ENCODE data around the gene MYH14. TPM values are rescaled to one million over a fixed set of nuclear protein-coding genes. Genes with fewer than 3 reads are reported as not detected.

The MYH14 gene
- total and polyA plus RNA-seq, 2 of the 13 experiments (the other 11 are each of a cell fraction or from before 2014, with no cell fraction given) = 5.5 to 5.8 TPM

DNA sequence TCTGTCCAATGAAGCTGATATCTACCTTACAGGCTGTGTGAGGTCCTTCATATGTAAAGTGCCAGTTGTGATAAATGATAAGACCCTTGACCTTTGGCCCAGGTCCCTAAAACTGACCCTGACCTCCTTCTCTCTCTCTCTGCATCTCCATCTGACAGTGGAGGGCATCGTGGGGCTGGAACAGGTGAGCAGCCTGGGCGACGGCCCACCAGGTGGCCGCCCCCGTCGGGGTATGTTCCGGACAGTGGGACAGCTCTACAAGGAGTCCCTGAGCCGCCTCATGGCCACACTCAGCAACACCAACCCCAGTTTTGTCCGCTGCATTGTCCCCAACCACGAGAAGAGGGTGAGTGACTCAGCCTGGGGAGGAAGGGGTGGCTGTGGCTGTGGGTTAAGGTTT lies 53.7 kb downstream of the MYH14 start:
- CTCF ChIA-PET (ENCODE audit: low intra/inter-chr PET ratio, low total read pairs) = no interaction called here
- POLR2A ChIA-PET = no interaction called here

More for the DNA sequence above, 53.7 kb downstream of the MYH14 start:
- Histone ChIP-seq H4K20me1 (ENCODE audit: insufficient read depth, low read length) (no peaks in the 10 kb centered on the region), H3K4me1 (ENCODE audit: insufficient read depth, low read length) (no peaks in the 10 kb centered on the region), H2AFZ (ENCODE audit: low read length) (no peak overlapping the region), H3K36me3 (replicated peaks in 1 of 2; ENCODE audit: control insufficient read depth in 1 of 2, insufficient read depth in 2 of 2, low read length in 2 of 2) (peaks cover 2 to 9% of the 10 kb centered on the region in 2 experiments; a peak in 1 of 5 replicates), H3K27me3 (ENCODE audit: control insufficient read depth in 1 of 2, insufficient read depth in 2 of 2, low read length in 2 of 2) (no peaks in the 10 kb centered on the region), H3K9me3 (ENCODE audit: low read length) (peaks cover 13% of the 10 kb centered on the region), H3K4me2 (ENCODE audit: low read depth, low read length) (no peak overlapping the region), H3K79me2 (ENCODE audit: insufficient read depth, low read length) (no peaks in the 10 kb centered on the region), H3K4me3 (replicated peaks in 1 of 3; ENCODE audit: insufficient read depth in 1 of 3, low read depth in 2 of 3, low read length in 3 of 3) (no peak overlapping the region), H3K9ac (ENCODE audit: insufficient read depth, low read depth, low read length) (no peak overlapping the region), H3K27ac (ENCODE audit: extremely low read length, insufficient read depth, low read length) (no peak overlapping the region)
- intact Hi-C loops (cut with micrococcal nuclease; ENCODE audit: unreplicated experiment) (no loop called here), in situ Hi-C loops (cut with HindIII; ENCODE audit: extremely low pct_ligation_motif_present, low pct_unique_long_range_greater_than_20kb) (loop anchor here (5.0 kb wide), 1 partner anchor 100 kb away; no protein-coding TSS in a partner anchor)
- no TSS peak for BruUV-seq (replicated peaks)
- 66% methylated on average over 4 of the region's 10 CpGs for WGBS (ENCODE audit: low lambda C conversion rate)
- FAIRE-seq (no peak), ATAC-seq (no peak), DNase-seq (ENCODE audit: low spot score) (no peak)
- TF ChIP-seq, protein P1, sequence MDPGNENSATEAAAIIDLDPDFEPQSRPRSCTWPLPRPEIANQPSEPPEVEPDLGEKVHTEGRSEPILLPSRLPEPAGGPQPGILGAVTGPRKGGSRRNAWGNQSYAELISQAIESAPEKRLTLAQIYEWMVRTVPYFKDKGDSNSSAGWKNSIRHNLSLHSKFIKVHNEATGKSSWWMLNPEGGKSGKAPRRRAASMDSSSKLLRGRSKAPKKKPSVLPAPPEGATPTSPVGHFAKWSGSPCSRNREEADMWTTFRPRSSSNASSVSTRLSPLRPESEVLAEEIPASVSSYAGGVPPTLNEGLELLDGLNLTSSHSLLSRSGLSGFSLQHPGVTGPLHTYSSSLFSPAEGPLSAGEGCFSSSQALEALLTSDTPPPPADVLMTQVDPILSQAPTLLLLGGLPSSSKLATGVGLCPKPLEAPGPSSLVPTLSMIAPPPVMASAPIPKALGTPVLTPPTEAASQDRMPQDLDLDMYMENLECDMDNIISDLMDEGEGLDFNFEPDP (CRISPR knock-in tag; conservative IDR thresholded peaks at IDR 0.05) = no peak
- TF ChIP-seq ZNF572 (CRISPR knock-in tag; IDR thresholded peaks at IDR 0.05) (no peak), ZFP41 (CRISPR knock-in tag; IDR thresholded peaks at IDR 0.05; ENCODE audit: borderline replicate concordance) (no peak), ZNF235 (CRISPR knock-in tag; IDR thresholded peaks at IDR 0.05; ENCODE audit: borderline replicate concordance) (no peak)
- TF ChIP-seq, protein P2, sequence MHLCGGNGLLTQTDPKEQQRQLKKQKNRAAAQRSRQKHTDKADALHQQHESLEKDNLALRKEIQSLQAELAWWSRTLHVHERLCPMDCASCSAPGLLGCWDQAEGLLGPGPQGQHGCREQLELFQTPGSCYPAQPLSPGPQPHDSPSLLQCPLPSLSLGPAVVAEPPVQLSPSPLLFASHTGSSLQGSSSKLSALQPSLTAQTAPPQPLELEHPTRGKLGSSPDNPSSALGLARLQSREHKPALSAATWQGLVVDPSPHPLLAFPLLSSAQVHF (CRISPR knock-in tag; IDR thresholded peaks at IDR 0.05) = no peak
- TF ChIP-seq, protein P3, sequence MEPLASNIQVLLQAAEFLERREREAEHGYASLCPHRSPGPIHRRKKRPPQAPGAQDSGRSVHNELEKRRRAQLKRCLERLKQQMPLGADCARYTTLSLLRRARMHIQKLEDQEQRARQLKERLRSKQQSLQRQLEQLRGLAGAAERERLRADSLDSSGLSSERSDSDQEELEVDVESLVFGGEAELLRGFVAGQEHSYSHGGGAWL (CRISPR knock-in tag; IDR thresholded peaks at IDR 0.05) = no peak
- TF ChIP-seq, protein P4, sequence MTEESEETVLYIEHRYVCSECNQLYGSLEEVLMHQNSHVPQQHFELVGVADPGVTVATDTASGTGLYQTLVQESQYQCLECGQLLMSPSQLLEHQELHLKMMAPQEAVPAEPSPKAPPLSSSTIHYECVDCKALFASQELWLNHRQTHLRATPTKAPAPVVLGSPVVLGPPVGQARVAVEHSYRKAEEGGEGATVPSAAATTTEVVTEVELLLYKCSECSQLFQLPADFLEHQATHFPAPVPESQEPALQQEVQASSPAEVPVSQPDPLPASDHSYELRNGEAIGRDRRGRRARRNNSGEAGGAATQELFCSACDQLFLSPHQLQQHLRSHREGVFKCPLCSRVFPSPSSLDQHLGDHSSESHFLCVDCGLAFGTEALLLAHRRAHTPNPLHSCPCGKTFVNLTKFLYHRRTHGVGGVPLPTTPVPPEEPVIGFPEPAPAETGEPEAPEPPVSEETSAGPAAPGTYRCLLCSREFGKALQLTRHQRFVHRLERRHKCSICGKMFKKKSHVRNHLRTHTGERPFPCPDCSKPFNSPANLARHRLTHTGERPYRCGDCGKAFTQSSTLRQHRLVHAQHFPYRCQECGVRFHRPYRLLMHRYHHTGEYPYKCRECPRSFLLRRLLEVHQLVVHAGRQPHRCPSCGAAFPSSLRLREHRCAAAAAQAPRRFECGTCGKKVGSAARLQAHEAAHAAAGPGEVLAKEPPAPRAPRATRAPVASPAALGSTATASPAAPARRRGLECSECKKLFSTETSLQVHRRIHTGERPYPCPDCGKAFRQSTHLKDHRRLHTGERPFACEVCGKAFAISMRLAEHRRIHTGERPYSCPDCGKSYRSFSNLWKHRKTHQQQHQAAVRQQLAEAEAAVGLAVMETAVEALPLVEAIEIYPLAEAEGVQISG (CRISPR knock-in tag; IDR thresholded peaks at IDR 0.05) = no peak
- TF ChIP-seq, protein P5, sequence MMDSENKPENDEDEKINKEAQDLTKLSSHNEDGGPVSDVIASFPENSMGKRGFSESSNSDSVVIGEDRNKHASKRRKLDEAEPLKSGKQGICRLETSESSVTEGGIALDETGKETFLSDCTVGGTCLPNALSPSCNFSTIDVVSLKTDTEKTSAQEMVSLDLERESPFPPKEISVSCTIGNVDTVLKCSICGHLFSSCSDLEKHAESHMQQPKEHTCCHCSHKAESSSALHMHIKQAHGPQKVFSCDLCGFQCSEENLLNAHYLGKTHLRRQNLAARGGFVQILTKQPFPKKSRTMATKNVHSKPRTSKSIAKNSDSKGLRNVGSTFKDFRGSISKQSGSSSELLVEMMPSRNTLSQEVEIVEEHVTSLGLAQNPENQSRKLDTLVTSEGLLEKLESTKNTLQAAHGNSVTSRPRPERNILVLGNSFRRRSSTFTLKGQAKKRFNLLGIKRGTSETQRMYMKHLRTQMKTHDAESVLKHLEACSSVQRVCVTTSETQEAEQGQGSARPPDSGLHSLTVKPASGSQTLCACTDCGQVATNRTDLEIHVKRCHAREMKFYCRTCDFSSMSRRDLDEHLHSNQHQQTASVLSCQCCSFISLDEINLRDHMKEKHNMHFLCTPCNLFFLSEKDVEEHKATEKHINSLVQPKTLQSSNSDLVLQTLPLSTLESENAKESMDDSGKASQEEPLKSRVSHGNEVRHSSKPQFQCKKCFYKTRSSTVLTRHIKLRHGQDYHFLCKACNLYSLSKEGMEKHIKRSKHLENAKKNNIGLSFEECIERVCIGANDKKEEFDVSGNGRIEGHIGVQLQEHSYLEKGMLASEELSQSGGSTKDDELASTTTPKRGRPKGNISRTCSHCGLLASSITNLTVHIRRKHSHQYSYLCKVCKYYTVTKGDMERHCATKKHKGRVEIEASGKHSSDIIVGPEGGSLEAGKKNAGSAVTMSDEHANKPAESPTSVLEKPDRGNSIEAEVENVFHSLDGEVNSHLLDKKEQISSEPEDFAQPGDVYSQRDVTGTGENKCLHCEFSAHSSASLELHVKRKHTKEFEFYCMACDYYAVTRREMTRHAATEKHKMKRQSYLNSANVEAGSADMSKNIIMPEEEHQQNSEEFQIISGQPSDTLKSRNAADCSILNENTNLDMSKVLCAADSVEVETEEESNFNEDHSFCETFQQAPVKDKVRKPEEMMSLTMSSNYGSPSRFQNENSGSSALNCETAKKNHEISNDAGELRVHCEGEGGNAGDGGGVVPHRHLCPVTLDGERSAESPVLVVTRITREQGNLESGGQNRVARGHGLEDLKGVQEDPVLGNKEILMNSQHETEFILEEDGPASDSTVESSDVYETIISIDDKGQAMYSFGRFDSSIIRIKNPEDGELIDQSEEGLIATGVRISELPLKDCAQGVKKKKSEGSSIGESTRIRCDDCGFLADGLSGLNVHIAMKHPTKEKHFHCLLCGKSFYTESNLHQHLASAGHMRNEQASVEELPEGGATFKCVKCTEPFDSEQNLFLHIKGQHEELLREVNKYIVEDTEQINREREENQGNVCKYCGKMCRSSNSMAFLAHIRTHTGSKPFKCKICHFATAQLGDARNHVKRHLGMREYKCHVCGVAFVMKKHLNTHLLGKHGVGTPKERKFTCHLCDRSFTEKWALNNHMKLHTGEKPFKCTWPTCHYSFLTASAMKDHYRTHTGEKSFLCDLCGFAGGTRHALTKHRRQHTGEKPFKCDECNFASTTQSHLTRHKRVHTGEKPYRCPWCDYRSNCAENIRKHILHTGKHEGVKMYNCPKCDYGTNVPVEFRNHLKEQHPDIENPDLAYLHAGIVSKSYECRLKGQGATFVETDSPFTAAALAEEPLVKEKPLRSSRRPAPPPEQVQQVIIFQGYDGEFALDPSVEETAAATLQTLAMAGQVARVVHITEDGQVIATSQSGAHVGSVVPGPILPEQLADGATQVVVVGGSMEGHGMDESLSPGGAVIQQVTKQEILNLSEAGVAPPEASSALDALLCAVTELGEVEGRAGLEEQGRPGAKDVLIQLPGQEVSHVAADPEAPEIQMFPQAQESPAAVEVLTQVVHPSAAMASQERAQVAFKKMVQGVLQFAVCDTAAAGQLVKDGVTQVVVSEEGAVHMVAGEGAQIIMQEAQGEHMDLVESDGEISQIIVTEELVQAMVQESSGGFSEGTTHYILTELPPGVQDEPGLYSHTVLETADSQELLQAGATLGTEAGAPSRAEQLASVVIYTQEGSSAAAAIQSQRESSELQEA (CRISPR knock-in tag; IDR thresholded peaks at IDR 0.05; ENCODE audit: not compliant biosample characterization) = no peak
